Sigmoid colon (tissue), 7 donors: ENCODE results near the gene NOTUM. TPM values are rescaled to one million over a fixed set of nuclear protein-coding genes. Genes with fewer than 3 reads are reported as not detected.
A peak's percentile ranks its signal among the peaks of the same experiment; 100 is the strongest.

Source experiments
- DNase-seq: peaks from one replicate; pipeline ENCODE4 v3.0.0-alpha.2; 2019
- H3K27ac ChIP-seq, 4 donors: fragments of 200-600 bp; sonication (generic); one replicate each; pipeline ENCODE4 v1.5.1; 2016 to 2019; ENCODE audit warnings: mild to moderate bottlenecking in 1 of 4
- H3K27me3 ChIP-seq, 3 donors: fragments of 200-600 bp; sonication (generic); one replicate each; pipeline ENCODE4 v1.5.1; 2019; ENCODE audit warnings: mild to moderate bottlenecking in 1 of 3
- H3K36me3 ChIP-seq, 4 donors: fragments of 200-600 bp; sonication (generic); one replicate each; pipeline ENCODE4 v1.5.1; 2016 to 2019
- H3K4me1 ChIP-seq, 4 donors: fragments of 200-600 bp; sonication (generic); one replicate each; pipeline ENCODE4 v1.5.1; 2017 to 2019
- H3K4me3 ChIP-seq, 4 donors: fragments of 200-600 bp; sonication (generic); one replicate each; pipeline ENCODE4 v1.5.1; 2017 to 2019; ENCODE audit warnings: mild to moderate bottlenecking in 2 of 4, moderate library complexity in 1 of 4
- H3K9me3 ChIP-seq, 4 donors: fragments of 200-600 bp in 3 of 4; sonication (generic) in 3 of 4; one replicate each; pipeline versions ENCODE4 v1.5.1 to v1.6.1; 2013 to 2019
- EP300 ChIP-seq, 4 donors: sonication (generic); formaldehyde crosslinking; IDR thresholded peaks; one replicate each; pipeline ENCODE4 v1.6.1; 2017; ENCODE audit warnings: antibody characterized with exemption in 4 of 4
- POLR2A ChIP-seq, 2 donors: fragments of 450-650 bp; IDR thresholded peaks; one replicate each; pipeline ENCODE4 v1.6.1; 2016; ENCODE audit warnings: antibody characterized with exemption in 2 of 2, mild to moderate bottlenecking in 2 of 2, moderate library complexity in 2 of 2
- POLR2AphosphoS5 ChIP-seq, 4 donors: sonication (generic); formaldehyde crosslinking; IDR thresholded peaks; one replicate each; pipeline ENCODE4 v1.6.1; 2017; ENCODE audit warnings: antibody characterized with exemption in 4 of 4
- WGBS, 2 donors: extraction: QIAGEN DNeasy Blood & Tissue Kit; methylation state at CpG; one replicate each; pipeline ENCODE4 v1.1.7; 2013; 5-methylcytosine and 5-hydroxymethylcytosine counted together
- intact Hi-C: fragments of 100-400 bp; cut with DNase I; formaldehyde crosslinking; loops from one replicate; pipeline ENCODE4 v1.15.1; 2023
- polyA plus RNA-seq, 3 donors: library from polyadenylated mRNA; stranded (reverse); fragments of 200-250 nt; gene quantifications; one replicate each; pipeline ENCODE4 v1.2.3, GENCODE V29; 2013
- total RNA-seq, 4 donors: library from RNA; depleted of rRNA; stranded (reverse); fragments of >200 nt; gene quantifications; one replicate each; pipeline ENCODE4 v1.1.0, GENCODE V29; 2016
- TF ChIP-seq, protein P1 (sequence below), 4 experiments: fragments of 450-650 bp in 3 of 4; fragments of 200-600 bp in 1 of 4; IDR thresholded peaks; one replicate each; pipeline ENCODE4 v1.5.1; 2016 to 2019; ENCODE audit warnings: antibody characterized with exemption in 4 of 4, mild to moderate bottlenecking in 3 of 4, moderate library complexity in 2 of 4
- donor health status: healthy with polysubstance abuse.
- donor health status: Bipolar disorder and iron deficiency.
- donor health status: healthy.

The NOTUM gene
- total and polyA plus RNA-seq, 7 donors = 0.22 TPM; not detected in 6

DNA sequence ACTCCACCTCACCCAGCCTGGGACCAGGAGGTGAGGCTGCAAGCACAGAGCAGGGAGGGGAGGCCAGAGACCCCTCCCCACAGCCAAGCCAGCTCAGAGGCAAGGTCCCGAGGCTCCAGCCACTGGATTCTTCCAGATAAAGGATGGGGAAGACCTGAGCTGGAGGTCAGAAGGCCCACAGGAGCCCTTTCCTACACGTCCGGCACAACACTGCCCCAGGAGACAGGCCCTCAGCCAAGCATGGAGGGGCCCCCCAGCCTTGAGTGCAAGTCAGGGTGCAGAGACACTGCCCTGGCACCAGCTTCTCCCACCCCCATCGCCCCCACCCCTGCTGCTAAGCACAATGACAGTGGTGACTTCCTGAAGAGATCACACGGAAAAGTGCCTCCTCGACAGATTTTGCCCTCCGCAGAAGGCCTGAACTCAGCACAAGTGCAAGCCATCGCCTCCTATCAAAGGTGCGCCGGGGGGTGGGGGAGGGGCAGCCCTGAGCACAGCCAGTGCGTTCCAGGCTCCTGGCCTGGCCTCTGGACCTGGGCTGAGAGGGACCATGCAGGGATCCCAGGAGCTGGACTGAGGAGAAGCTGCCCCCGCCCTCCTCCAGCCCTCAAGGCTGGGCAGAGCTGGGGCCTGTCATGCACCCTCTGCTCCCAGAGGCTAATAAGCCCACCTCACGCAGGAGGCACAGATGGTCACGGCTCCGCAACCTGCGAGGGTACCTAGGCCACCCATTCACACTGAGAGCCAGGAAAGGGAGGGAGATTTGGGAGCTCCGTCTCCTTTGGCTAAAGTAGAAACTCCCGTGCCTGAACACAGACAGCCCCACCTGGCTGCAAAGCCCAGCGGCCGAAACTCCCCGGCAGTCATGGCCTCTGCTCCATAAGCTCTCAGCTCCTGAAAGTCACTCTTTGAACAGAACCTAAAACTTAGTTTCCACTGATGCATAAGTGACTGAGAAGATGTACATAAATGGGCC, 36.1 kb downstream of the NOTUM start:
- intact Hi-C loops = no loop called here
- no peak overlapping the region for H3K4me3 ChIP-seq
- 74 to 80% methylated on average over 21 of the region's 21 CpGs for WGBS, 2 donors
- peaks cover 0 to 77% (median 71%) of the 10 kb centered on the region in 4 donors for H3K4me1 ChIP-seq
- peak overlapping the region; percentile 74 to 99 (median 87) for H3K27ac ChIP-seq
- TF ChIP-seq EP300 (IDR thresholded peaks at IDR 0.05) = no peak
- TF ChIP-seq, protein P1, sequence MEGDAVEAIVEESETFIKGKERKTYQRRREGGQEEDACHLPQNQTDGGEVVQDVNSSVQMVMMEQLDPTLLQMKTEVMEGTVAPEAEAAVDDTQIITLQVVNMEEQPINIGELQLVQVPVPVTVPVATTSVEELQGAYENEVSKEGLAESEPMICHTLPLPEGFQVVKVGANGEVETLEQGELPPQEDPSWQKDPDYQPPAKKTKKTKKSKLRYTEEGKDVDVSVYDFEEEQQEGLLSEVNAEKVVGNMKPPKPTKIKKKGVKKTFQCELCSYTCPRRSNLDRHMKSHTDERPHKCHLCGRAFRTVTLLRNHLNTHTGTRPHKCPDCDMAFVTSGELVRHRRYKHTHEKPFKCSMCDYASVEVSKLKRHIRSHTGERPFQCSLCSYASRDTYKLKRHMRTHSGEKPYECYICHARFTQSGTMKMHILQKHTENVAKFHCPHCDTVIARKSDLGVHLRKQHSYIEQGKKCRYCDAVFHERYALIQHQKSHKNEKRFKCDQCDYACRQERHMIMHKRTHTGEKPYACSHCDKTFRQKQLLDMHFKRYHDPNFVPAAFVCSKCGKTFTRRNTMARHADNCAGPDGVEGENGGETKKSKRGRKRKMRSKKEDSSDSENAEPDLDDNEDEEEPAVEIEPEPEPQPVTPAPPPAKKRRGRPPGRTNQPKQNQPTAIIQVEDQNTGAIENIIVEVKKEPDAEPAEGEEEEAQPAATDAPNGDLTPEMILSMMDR (IDR thresholded peaks at IDR 0.05) = no peak
- TF ChIP-seq POLR2AphosphoS5 (IDR thresholded peaks at IDR 0.05) = no peak
- H3K27me3 ChIP-seq = peaks cover 0 to 13% (median 0%) of the 10 kb centered on the region in 3 donors
- H3K36me3 ChIP-seq = peaks cover 7 to 30% (median 19%) of the 10 kb centered on the region in 4 donors
- no peaks in the 10 kb centered on the region for H3K9me3 ChIP-seq
- no peak for DNase-seq

DNA sequence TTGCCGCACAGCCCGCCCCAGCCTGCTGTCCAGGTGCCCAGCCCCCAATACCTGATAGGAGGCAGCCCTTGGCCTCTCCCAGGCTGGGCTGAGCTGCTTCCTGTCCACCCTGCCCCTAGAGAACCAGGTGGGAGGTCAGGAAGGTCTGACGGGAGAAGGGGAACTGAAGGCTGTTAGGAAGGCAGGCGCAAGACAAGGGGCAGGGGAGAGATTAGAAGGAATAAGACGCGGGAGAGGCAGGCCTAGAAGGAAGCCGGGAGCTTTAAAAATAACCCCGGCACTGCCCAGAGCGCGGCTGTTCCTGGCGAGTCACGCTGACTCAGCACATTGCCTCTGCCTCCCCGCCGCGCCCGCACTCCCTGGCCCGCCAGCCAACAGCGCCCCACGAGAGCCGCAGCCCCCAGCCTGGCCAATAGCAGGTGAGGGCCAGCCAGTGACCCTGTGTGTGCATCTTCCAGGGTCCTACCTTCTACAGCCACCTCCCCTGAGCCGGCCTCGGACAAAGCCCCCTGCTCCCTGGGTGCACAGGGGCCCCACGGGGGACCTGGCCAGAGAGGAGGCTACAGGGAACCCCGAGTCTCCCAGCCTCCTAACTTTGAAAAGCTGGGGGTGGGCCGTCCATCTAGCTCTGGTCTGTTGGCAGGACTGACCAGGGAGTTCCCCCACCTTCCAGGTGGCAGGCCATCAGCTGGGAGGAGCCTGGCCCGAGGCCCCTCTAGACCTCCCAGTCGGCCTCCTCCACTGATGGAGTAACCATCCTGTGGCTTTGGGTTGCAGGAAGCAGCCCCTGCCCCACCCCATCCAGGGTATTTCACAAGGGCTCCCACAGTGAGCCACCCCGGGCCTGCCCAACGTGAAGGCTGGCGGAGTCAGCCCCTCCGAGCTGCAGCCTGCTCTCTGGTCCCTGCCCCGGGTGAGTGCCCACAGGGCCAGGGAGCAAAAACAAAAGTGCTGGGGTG, 37.4 kb downstream of the NOTUM start:
- intact Hi-C loops = no loop called here
- H3K27me3 ChIP-seq = peaks cover 0 to 6% (median 0%) of the 10 kb centered on the region in 3 donors
- no peaks in the 10 kb centered on the region for H3K9me3 ChIP-seq
- peaks cover 7 to 36% (median 22%) of the 10 kb centered on the region in 4 donors for H3K36me3 ChIP-seq
- peak; percentile 86 for DNase-seq
- WGBS, 2 donors = 24 to 34% methylated on average over 32 of the region's 32 CpGs
- peak overlapping the region; percentile 28 to 42 (median 34) for H3K4me3 ChIP-seq
- H3K4me1 ChIP-seq = peaks cover 0 to 81% (median 72%) of the 10 kb centered on the region in 4 donors
- TF ChIP-seq POLR2AphosphoS5 (IDR thresholded peaks at IDR 0.05) = peak in 1 of 4 donors; percentile 5
- TF ChIP-seq, protein P1 (IDR thresholded peaks at IDR 0.05) = no peak
- H3K27ac ChIP-seq = peak overlapping the region; percentile 74 to 99 (median 87)

DNA sequence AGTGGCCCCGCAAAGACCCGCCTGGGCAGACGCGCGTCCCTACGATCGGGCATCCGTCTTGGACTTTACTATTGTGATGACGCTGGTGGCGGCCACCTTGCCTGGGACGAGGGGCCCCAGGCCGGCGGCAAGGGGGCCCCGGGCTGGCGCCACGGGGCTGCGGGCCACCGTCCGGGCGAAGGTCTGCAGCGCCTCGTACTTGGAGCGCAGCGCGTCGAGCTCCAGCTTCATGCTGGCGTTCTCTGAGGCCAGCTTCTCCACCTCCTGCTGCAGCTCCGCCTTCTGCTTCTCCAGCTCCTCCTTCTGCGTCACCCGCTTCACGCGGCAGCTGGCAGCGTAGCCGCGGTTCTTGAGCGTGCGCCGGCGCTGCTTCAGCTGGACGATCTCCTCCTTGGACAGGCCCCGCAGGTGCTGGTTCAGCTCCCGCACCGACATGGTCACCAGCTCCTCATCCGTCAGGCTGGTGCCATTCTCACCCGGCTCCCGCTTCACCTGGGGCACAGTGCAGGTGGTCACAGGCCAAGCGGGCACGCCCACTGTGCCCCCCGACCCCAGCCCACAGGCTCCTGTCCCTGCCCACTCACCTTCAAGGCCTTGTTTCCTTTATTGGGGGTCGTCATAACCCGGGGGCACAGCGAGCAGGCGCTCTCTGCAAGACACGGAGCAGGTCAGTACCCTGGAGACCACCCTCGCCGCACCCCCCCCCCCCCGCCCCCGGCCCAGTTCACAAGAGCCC, 38.3 kb downstream of the NOTUM start:
- TF ChIP-seq EP300 (IDR thresholded peaks at IDR 0.05) = no peak
- no peak for TF ChIP-seq POLR2A (IDR thresholded peaks at IDR 0.05)
- TF ChIP-seq, protein P1 (IDR thresholded peaks at IDR 0.05) = no peak
- TF ChIP-seq POLR2AphosphoS5 (IDR thresholded peaks at IDR 0.05) = no peak
- peak overlapping the region; percentile 28 to 42 (median 34) for H3K4me3 ChIP-seq
- H3K27me3 ChIP-seq = no peaks in the 10 kb centered on the region
- H3K4me1 ChIP-seq = peaks cover 0 to 78% (median 69%) of the 10 kb centered on the region in 4 donors
- intact Hi-C loops = no loop called here
- 86 to 88% methylated on average over 58 of the region's 58 CpGs for whole genome bisulfite sequencing, 2 donors
- no peak for DNase-seq
- H3K36me3 ChIP-seq = peaks cover 7 to 36% (median 22%) of the 10 kb centered on the region in 4 donors
- peak overlapping the region; percentile 74 to 99 (median 87) for H3K27ac ChIP-seq
- no peaks in the 10 kb centered on the region for H3K9me3 ChIP-seq

DNA sequence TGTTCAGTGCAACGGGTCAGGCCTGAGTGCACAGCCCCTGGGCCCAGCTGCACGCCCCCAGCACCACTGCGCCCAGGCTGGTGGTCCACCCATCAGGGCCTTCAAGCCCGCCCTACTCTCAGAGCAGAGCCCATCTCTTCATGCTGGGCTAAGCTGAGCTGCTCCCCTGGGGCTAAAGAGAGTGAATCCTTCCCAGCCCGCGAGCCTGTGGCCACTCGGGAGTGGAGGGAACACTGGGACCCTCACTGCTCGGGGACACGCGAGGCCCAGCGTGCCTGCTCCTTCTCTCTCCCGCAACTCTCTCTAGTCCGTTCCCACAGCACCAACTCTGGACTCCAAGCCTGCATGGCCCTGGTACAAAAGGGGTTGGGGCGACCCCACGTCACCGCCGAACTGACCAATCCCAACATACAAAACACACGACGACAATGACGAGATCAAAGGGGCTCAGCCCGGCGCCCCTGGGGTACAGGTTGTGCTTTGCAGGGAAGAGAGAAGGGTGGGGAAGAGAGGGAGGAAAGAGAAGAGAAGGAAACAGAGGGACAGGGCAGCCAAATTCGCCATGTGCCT, 38.9 kb downstream of the NOTUM start:
- Histone ChIP-seq H3K27me3 (no peaks in the 10 kb centered on the region), H3K27ac (peak overlapping the region in 3 of 4 donors; percentile 28 to 99 (median 75)), H3K4me1 (peaks cover 0 to 83% (median 73%) of the 10 kb centered on the region in 4 donors), H3K4me3 (peak overlapping the region in 1 of 4 donors; percentile 42), H3K9me3 (no peaks in the 10 kb centered on the region), H3K36me3 (peaks cover 7 to 36% (median 22%) of the 10 kb centered on the region in 4 donors)
- no peak for DNase-seq
- WGBS, 2 donors = 95 to 96% methylated on average over 23 of the region's 23 CpGs
- intact Hi-C loops = no loop called here
- TF ChIP-seq, protein P1 (IDR thresholded peaks at IDR 0.05) = no peak
- no peak for TF ChIP-seq POLR2AphosphoS5 (IDR thresholded peaks at IDR 0.05)
- TF ChIP-seq EP300 (IDR thresholded peaks at IDR 0.05) = no peak
- no peak for TF ChIP-seq POLR2A (IDR thresholded peaks at IDR 0.05)
